Measurements from ENCODE around the gene ITFG1. TPM values are rescaled to one million over a fixed set of nuclear protein-coding genes. Genes with fewer than 3 reads are reported as not detected.

Gene ITFG1
- total and polyA plus RNA-seq, 2 of the 8 experiments (the other 6 are each of a cell fraction or from before 2014, with no cell fraction given), result 13.8 to 22.2 TPM

DNA sequence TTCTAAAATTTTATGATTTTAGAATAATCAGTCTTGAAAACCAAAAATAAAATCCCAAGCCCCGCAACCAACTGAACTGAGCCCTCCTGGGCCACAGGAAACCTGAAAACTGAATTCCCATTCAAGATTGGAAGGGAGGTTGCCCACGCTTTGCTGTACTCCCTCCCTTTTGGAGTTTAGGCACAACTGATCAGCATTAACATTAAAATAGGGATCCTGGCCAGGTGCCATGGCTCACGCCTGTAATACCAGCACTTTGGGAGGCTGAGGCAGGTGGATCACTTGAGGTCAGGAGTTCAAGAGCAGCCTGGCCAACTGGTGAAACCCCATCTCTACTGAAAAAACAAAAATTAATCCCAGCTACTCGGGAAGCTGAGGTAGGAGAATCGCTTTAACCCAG, 264.4 kb downstream of the ITFG1 start:
- Histone ChIP-seq H3K9me3 (ENCODE audit: insufficient read depth in 2 of 2, low read depth in 1 of 2, low read length in 1 of 2) (peaks cover 0 to 7% of the 10 kb centered on the region in 2 experiments; a peak in 2 of 4 replicates), H3K56ac (replicated peaks; ENCODE audit: insufficient read length, low read depth, low read length) (no peak overlapping the region), H3K79me2 (ENCODE audit: control insufficient read depth in 1 of 2, insufficient read depth in 2 of 2, low read length in 2 of 2) (no peaks in the 10 kb centered on the region), H3K4ac (replicated peaks; ENCODE audit: insufficient read length, low read depth, low read length) (no peak overlapping the region), H3K4me3 (ENCODE audit: extremely low read depth in 1 of 4, insufficient read depth in 2 of 4, low read depth in 3 of 4, low read length in 4 of 4) (no peak overlapping the region), H3K4me1 (replicated peaks in 1 of 4; ENCODE audit: control insufficient read depth in 3 of 4, insufficient read depth in 4 of 4, low read length in 3 of 4) (no peaks in the 10 kb centered on the region), H3K18ac (ENCODE audit: extremely low read depth, low read length) (no peak overlapping the region), H3K4me2 (ENCODE audit: insufficient read depth in 1 of 2, low read depth in 2 of 2, low read length in 2 of 2) (no peak overlapping the region), H3K27me3 (replicated peaks in 1 of 4; ENCODE audit: control insufficient read depth in 3 of 4, extremely low read depth in 1 of 4, insufficient read depth in 3 of 4, low read length in 3 of 4) (no peaks in the 10 kb centered on the region), H3K79me1 (ENCODE audit: low read depth, low read length) (no peaks in the 10 kb centered on the region), H3K23me2 (ENCODE audit: low read depth, low read length) (no peaks in the 10 kb centered on the region), H2AK5ac (ENCODE audit: low read depth, low read length) (no peak overlapping the region), H3K27ac (ENCODE audit: low read depth, low read length) (no peak overlapping the region), H4K20me1 (replicated peaks in 1 of 2; ENCODE audit: control insufficient read depth in 1 of 2, insufficient read depth in 2 of 2, low read length in 2 of 2) (no peaks in the 10 kb centered on the region), H2BK120ac (replicated peaks; ENCODE audit: low read depth, low read length) (no peak overlapping the region), H2BK5ac (ENCODE audit: low read depth, low read length) (no peak overlapping the region), H3K23ac (ENCODE audit: insufficient read length) (no peak overlapping the region), H2BK12ac (ENCODE audit: low read depth, low read length) (no peak overlapping the region), H2AFZ (ENCODE audit: low read length) (no peak overlapping the region), H2BK20ac (ENCODE audit: low read length) (no peak overlapping the region), H4K5ac (ENCODE audit: insufficient read length, low read depth, low read length) (no peak overlapping the region), H4K91ac (replicated peaks; ENCODE audit: insufficient read length, low read length) (no peak overlapping the region), H3K9ac (replicated peaks in 1 of 4; ENCODE audit: extremely low read depth in 1 of 4, low read depth in 3 of 4, low read length in 3 of 4) (no peak overlapping the region), H2BK15ac (ENCODE audit: low read length) (no peak overlapping the region), H3K36me3 (ENCODE audit: control insufficient read depth in 2 of 4, insufficient read depth in 4 of 4, low read length in 3 of 4) (no peaks in the 10 kb centered on the region), H4K8ac (ENCODE audit: extremely low read depth, insufficient read depth, low read length) (no peak overlapping the region), H3K14ac (ENCODE audit: insufficient read length) (no peak overlapping the region)
- WGBS, 2 experiments (ENCODE audit: extremely low coverage in 1 of 2, insufficient coverage in 1 of 2, insufficient read length in 1 of 2, insufficient replicate concordance in 2 of 2, low coverage in 1 of 2, low lambda C conversion rate in 2 of 2, missing lambda C conversion rate in 1 of 2), result 54% methylated on average over 5 of the region's 5 CpGs; no CpG with 5 or more reads in 1 of the 2 experiments
- CTCF ChIA-PET (ENCODE audit: partially characterized antibody), result no interaction called here
- FAIRE-seq, result no peak
- TF ChIP-seq SRF (IDR thresholded peaks at IDR 0.05; ENCODE audit: low read depth, low read length), result no peak
- 0 out of 2 replicates have a peak, but pooled peaks have one; percentile 64 for TF ChIP-seq TCF12 (IDR thresholded peaks at IDR 0.05; ENCODE audit: low read depth, low read length)
- no peak for DNase-seq (ENCODE audit: low read depth in 1 of 2, low spot score in 2 of 2)
- POLR2A ChIA-PET (ENCODE audit: partially characterized antibody), result no interaction called here

Measured in H1 (cell line).